ENCODE results near the gene FIP1L1. TPM values are rescaled to one million over a fixed set of nuclear protein-coding genes. Genes with fewer than 3 reads are reported as not detected.

The FIP1L1 gene
- total and polyA plus RNA-seq, 2 of the 4 experiments (the other 2 are of a cell fraction) = 31.1 to 37.5 TPM

- Histone ChIP-seq H3K18ac (ENCODE audit: low read depth, low read length) (no peak overlapping the region), H4K5ac (ENCODE audit: low read depth, low read length) (no peak overlapping the region), H2AK9ac (replicated peaks; ENCODE audit: low read depth, low read length, poor library complexity) (no peak overlapping the region), H3K9me1 (ENCODE audit: insufficient read depth, low read length) (no peaks in the 10 kb centered on the region), H2BK120ac (ENCODE audit: low read depth, low read length) (no peak overlapping the region), H2AFZ (replicated peaks; ENCODE audit: low read length, poor library complexity) (no peak overlapping the region), H3K4ac (ENCODE audit: low read depth, low read length) (no peak overlapping the region), H3K23ac (ENCODE audit: low read depth, low read length) (no peak overlapping the region), H3K4me2 (ENCODE audit: low read depth, low read length) (no peak overlapping the region), H3K4me3 (ENCODE audit: insufficient read depth, low read depth, low read length) (no peak overlapping the region), H3K79me1 (ENCODE audit: low read depth in 1 of 2, low read length in 2 of 2) (peaks cover 0 to 14% of the 10 kb centered on the region in 2 experiments; a peak in 2 of 4 replicates), H4K91ac (ENCODE audit: insufficient read depth, low read depth, low read length) (no peak overlapping the region), H2AK5ac (ENCODE audit: low read depth, low read length) (no peak overlapping the region), H4K8ac (ENCODE audit: low read depth in 2 of 2, low read length in 2 of 2) (no peak overlapping the region), H2BK5ac (ENCODE audit: low read depth, low read length, poor library complexity, severe bottlenecking) (no peak overlapping the region), H3K4me1 (ENCODE audit: control insufficient read depth, insufficient read depth, low read length) (no peaks in the 10 kb centered on the region), H2BK15ac (ENCODE audit: low read depth, low read length) (no peak overlapping the region), H3K9ac (ENCODE audit: low read depth, low read length) (no peak overlapping the region), H3K27ac (ENCODE audit: insufficient read depth, low read length) (no peak overlapping the region), H3K27me3 (ENCODE audit: control insufficient read depth, insufficient read depth, low read length) (no peaks in the 10 kb centered on the region), H3K56ac (ENCODE audit: extremely low read depth, insufficient read depth, low read length) (no peak overlapping the region), H3K36me3 (ENCODE audit: control insufficient read depth, insufficient read depth, low read length) (no peaks in the 10 kb centered on the region), H2BK20ac (ENCODE audit: low read depth, low read length) (no peak overlapping the region), H4K20me1 (ENCODE audit: insufficient read depth, low read length) (peaks cover 3% of the 10 kb centered on the region; the same call in 1 of the 2 replicates), H3K9me3 (ENCODE audit: control insufficient read depth, insufficient read depth, low read length) (no peaks in the 10 kb centered on the region), H3K14ac (replicated peaks; ENCODE audit: low read depth, low read length) (no peak overlapping the region)
- ChIA-PET CTCF (no interaction called here), POLR2A (ENCODE audit: unreplicated experiment) (no interaction called here)
- intact Hi-C loops (cut with micrococcal nuclease) (loop anchor here (5.0 to 10.0 kb wide), 2 partner anchors 330 to 852 kb away; partner anchors contain the start of gene PDGFRA), dilution Hi-C loops (cut with HindIII; ENCODE audit: low sequenced_read_pairs, unreplicated experiment) (no loop called here), in situ Hi-C loops (cut with MboI; ENCODE audit: low sequenced_read_pairs) (loop anchor here (10.0 kb wide), 2 partner anchors 350 to 1000 kb away; no protein-coding TSS in a partner anchor)
- DNase-seq (no peak), ATAC-seq (ENCODE audit: low read depth) (no peak)
- 80% methylated on average over 1 of the region's 4 CpGs; no CpG with 5 or more reads in 1 of the 2 experiments for WGBS, 2 experiments (ENCODE audit: extremely low coverage in 2 of 2, insufficient read length in 1 of 2)
- BruUV-seq (replicated peaks) = no TSS peak
- no peak for TF ChIP-seq BHLHE40 (IDR thresholded peaks at IDR 0.05; ENCODE audit: low read depth, low read length)
- TF ChIP-seq RAD21 (IDR thresholded peaks at IDR 0.05; ENCODE audit: low read length) = no peak
- TF ChIP-seq MAZ (IDR thresholded peaks at IDR 0.05; ENCODE audit: borderline replicate concordance, low read depth, low read length) = no peak
- no peak for TF ChIP-seq CHD1 (IDR thresholded peaks at IDR 0.05; ENCODE audit: low read depth, low read length)
- TF ChIP-seq ELK1 (IDR thresholded peaks at IDR 0.05; ENCODE audit: borderline replicate concordance, low read depth, low read length) = no peak
- TF ChIP-seq MAFK (IDR thresholded peaks at IDR 0.05; ENCODE audit: low read depth, low read length) = no peak
- TF ChIP-seq SMC3 (IDR thresholded peaks at IDR 0.05; ENCODE audit: low read depth, low read length) = no peak
Measured at GRCh38 chr4:53374777-53375258, 2.6 kb upstream of the FIP1L1 start.
